NB4 (cell line): Measurements from ENCODE around the gene KCNIP3.

Experiments
- DNase-seq: peaks from one replicate; pipeline ENCODE4 v3.0.0; 2010; ENCODE audit warnings: low read depth
- H3K4me3 ChIP-seq: one replicate; pipeline ENCODE4 v1.5.1; 2011; ENCODE audit warnings: mild to moderate bottlenecking, low read depth, low read length, moderate library complexity
- CTCF ChIP-seq: IDR thresholded peaks from one replicate; pipeline ENCODE4 v1.5.1; 2012; ENCODE audit warnings: low read depth, low read length
- MAX ChIP-seq: IDR thresholded peaks from 2 replicates; pipeline ENCODE4 v1.6.1; 2011; ENCODE audit warnings: low read depth, low read length
- MYC ChIP-seq: IDR thresholded peaks from 2 replicates; pipeline ENCODE4 v1.6.1; 2011; ENCODE audit warnings: low read depth, low read length
- POLR2A ChIP-seq: IDR thresholded peaks from 2 replicates; pipeline ENCODE4 v1.6.1; 2011; ENCODE audit warnings: mild to moderate bottlenecking; ENCODE audit not compliant: insufficient read length; ENCODE audit errors: extremely low read depth

The KCNIP3 gene

GRCh38 chr2:95281071-95281470 lies 16.1 kb upstream of the KCNIP3 start:
- DNase-seq: no peak
- no peak overlapping the region for H3K4me3 ChIP-seq
- TF ChIP-seq CTCF: no peak
- TF ChIP-seq MAX: no peak
- no peak for TF ChIP-seq POLR2A
- no peak for TF ChIP-seq MYC

GRCh38 chr2:95281786-95282185 lies 15.4 kb upstream of the KCNIP3 start:
- no peak overlapping the region for H3K4me3 ChIP-seq
- no peak for DNase-seq
- TF ChIP-seq MYC: no peak
- no peak for TF ChIP-seq MAX
- TF ChIP-seq CTCF: no peak
- TF ChIP-seq POLR2A: no peak

- TF ChIP-seq MYC (no peak), CTCF (no peak), MAX (no peak), POLR2A (no peak)
- DNase-seq: no peak
- no peak overlapping the region for H3K4me3 ChIP-seq
Observed at GRCh38 chr2:95282458-95282857, 14.7 kb upstream of the KCNIP3 start.

GRCh38 chr2:95283562-95283961 lies 13.6 kb upstream of the KCNIP3 start:
- TF ChIP-seq MAX (no peak), MYC (no peak), CTCF (no peak), POLR2A (no peak)
- no peak overlapping the region for H3K4me3 ChIP-seq
- DNase-seq: no peak

- TF ChIP-seq MYC: no peak
- TF ChIP-seq CTCF: no peak
- no peak for TF ChIP-seq MAX
- no peak for TF ChIP-seq POLR2A
- DNase-seq: peak; percentile 33
- H3K4me3 ChIP-seq: no peak overlapping the region
Observed at GRCh38 chr2:95284886-95285541, 12.1 kb upstream of the KCNIP3 start.
